Sigmoid colon (tissue), 7 donors: ENCODE measurements around the gene EIF3I. TPM values are rescaled to one million over a fixed set of nuclear protein-coding genes. Genes with fewer than 3 reads are reported as not detected.

Source experiments
- DNase-seq: peaks from one replicate; pipeline ENCODE4 v3.0.0-alpha.2; 2019
- H3K27ac ChIP-seq, 4 donors: fragments of 200-600 bp; sonication (generic); one replicate each; pipeline ENCODE4 v1.5.1; 2016 to 2019; ENCODE audit warnings: mild to moderate bottlenecking in 1 of 4
- H3K27me3 ChIP-seq, 3 donors: fragments of 200-600 bp; sonication (generic); one replicate each; pipeline ENCODE4 v1.5.1; 2019; ENCODE audit warnings: mild to moderate bottlenecking in 1 of 3
- H3K36me3 ChIP-seq, 4 donors: fragments of 200-600 bp; sonication (generic); one replicate each; pipeline ENCODE4 v1.5.1; 2016 to 2019
- H3K4me1 ChIP-seq, 4 donors: fragments of 200-600 bp; sonication (generic); one replicate each; pipeline ENCODE4 v1.5.1; 2017 to 2019
- H3K4me3 ChIP-seq, 4 donors: fragments of 200-600 bp; sonication (generic); one replicate each; pipeline ENCODE4 v1.5.1; 2017 to 2019; ENCODE audit warnings: mild to moderate bottlenecking in 2 of 4, moderate library complexity in 1 of 4
- H3K9me3 ChIP-seq, 4 donors: fragments of 200-600 bp in 3 of 4; sonication (generic) in 3 of 4; one replicate each; pipeline versions ENCODE4 v1.5.1 to v1.6.1; 2013 to 2019
- CTCF ChIP-seq, 4 experiments: fragments of 450-650 bp in 3 of 4; fragments of 200-600 bp in 1 of 4; IDR thresholded peaks; one replicate each; pipeline ENCODE4 v1.5.1; 2016 to 2019; ENCODE audit warnings: antibody characterized with exemption in 4 of 4, mild to moderate bottlenecking in 3 of 4, moderate library complexity in 2 of 4
- EP300 ChIP-seq, 4 donors: sonication (generic); formaldehyde crosslinking; IDR thresholded peaks; one replicate each; pipeline ENCODE4 v1.6.1; 2017; ENCODE audit warnings: antibody characterized with exemption in 4 of 4
- POLR2A ChIP-seq, 2 donors: fragments of 450-650 bp; IDR thresholded peaks; one replicate each; pipeline ENCODE4 v1.6.1; 2016; ENCODE audit warnings: antibody characterized with exemption in 2 of 2, mild to moderate bottlenecking in 2 of 2, moderate library complexity in 2 of 2
- POLR2AphosphoS5 ChIP-seq, 4 donors: sonication (generic); formaldehyde crosslinking; IDR thresholded peaks; one replicate each; pipeline ENCODE4 v1.6.1; 2017; ENCODE audit warnings: antibody characterized with exemption in 4 of 4
- WGBS, 2 donors: extraction: QIAGEN DNeasy Blood & Tissue Kit; methylation state at CpG; one replicate each; pipeline ENCODE4 v1.1.7; 2013; 5-methylcytosine and 5-hydroxymethylcytosine counted together
- intact Hi-C: fragments of 100-400 bp; cut with DNase I; formaldehyde crosslinking; loops from one replicate; pipeline ENCODE4 v1.15.1; 2023
- polyA plus RNA-seq, 3 donors: library from polyadenylated mRNA; stranded (reverse); fragments of 200-250 nt; gene quantifications; one replicate each; pipeline ENCODE4 v1.2.3, GENCODE V29; 2013
- total RNA-seq, 4 donors: library from RNA; depleted of rRNA; stranded (reverse); fragments of >200 nt; gene quantifications; one replicate each; pipeline ENCODE4 v1.1.0, GENCODE V29; 2016
- donor health status: healthy with polysubstance abuse.
- donor health status: Bipolar disorder and iron deficiency.
- donor health status: healthy.

The EIF3I gene
- total and polyA plus RNA-seq, 7 donors = 163 to 226 (median 173) TPM

- intact Hi-C loops = no loop called here
- Histone ChIP-seq H3K4me1 (peaks cover 0 to 73% (median 57%) of the 10 kb centered on the region in 4 donors), H3K27me3 (no peaks in the 10 kb centered on the region), H3K9me3 (no peaks in the 10 kb centered on the region), H3K36me3 (peaks cover 0 to 58% (median 26%) of the 10 kb centered on the region in 4 donors), H3K4me3 (peak overlapping the region in 2 of 4 donors; percentile 9 to 55), H3K27ac (peak overlapping the region in 2 of 4 donors; percentile 90 to 92)
- TF ChIP-seq POLR2A (IDR thresholded peaks at IDR 0.05) = no peak
- TF ChIP-seq EP300 (IDR thresholded peaks at IDR 0.05) = no peak
- TF ChIP-seq POLR2AphosphoS5 (IDR thresholded peaks at IDR 0.05) = no peak
- no peak for TF ChIP-seq CTCF (IDR thresholded peaks at IDR 0.05)
- 62 to 80% methylated on average over 6 of the region's 6 CpGs for WGBS, 2 donors
- peak; percentile 26 for DNase-seq
Measured at GRCh38 chr1:32182060-32182459, 40.1 kb upstream of the EIF3I start.

GRCh38 chr1:32184650-32185049, 37.6 kb upstream of the EIF3I start:
- peaks cover 0 to 63% (median 50%) of the 10 kb centered on the region in 4 donors for H3K4me1 ChIP-seq

GRCh38 chr1:32186077-32186476, 36.1 kb upstream of the EIF3I start:
- intact Hi-C loops = no loop called here
- Histone ChIP-seq H3K4me1 (peaks cover 0 to 54% (median 43%) of the 10 kb centered on the region in 4 donors), H3K9me3 (no peaks in the 10 kb centered on the region)

More at GRCh38 chr1:32184650-32185049, 37.6 kb upstream of the EIF3I start:
- H3K9me3 ChIP-seq = no peaks in the 10 kb centered on the region
- H3K27ac ChIP-seq = no peak overlapping the region
- DNase-seq = no peak
- H3K4me3 ChIP-seq = no peak overlapping the region
- intact Hi-C loops = no loop called here
- H3K27me3 ChIP-seq = no peaks in the 10 kb centered on the region
- peaks cover 13 to 84% (median 49%) of the 10 kb centered on the region in 4 donors for H3K36me3 ChIP-seq
- TF ChIP-seq POLR2AphosphoS5 (IDR thresholded peaks at IDR 0.05) = no peak
- no peak for TF ChIP-seq CTCF (IDR thresholded peaks at IDR 0.05)
- TF ChIP-seq POLR2A (IDR thresholded peaks at IDR 0.05) = no peak
- no peak for TF ChIP-seq EP300 (IDR thresholded peaks at IDR 0.05)

DNA sequence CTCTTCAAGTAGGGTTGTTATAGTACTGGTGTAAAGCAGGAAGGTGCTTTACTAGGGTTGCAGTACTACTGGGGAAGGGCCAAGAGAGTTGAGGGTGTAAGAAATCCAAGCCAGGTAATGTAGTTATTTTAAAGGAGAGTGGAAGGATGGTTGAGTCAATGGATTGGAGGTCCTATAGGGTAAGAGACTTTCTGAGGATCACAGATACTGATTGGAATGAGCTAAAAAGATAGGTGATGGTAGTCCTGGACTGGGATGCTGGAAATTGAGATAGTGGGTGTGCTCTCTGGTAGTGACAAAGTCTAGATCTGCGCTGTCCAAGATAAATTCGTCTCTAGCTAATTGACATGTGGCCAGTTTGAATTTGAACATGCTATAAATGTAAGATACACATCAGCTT, 35.7 kb upstream of the EIF3I start:
- H3K36me3 ChIP-seq = peaks cover 31 to 96% (median 68%) of the 10 kb centered on the region in 4 donors
- H3K4me3 ChIP-seq = no peak overlapping the region
- no peaks in the 10 kb centered on the region for H3K27me3 ChIP-seq
- no peak for TF ChIP-seq EP300 (IDR thresholded peaks at IDR 0.05)
- TF ChIP-seq CTCF (IDR thresholded peaks at IDR 0.05) = no peak
- no peak for TF ChIP-seq POLR2AphosphoS5 (IDR thresholded peaks at IDR 0.05)
- no peak for TF ChIP-seq POLR2A (IDR thresholded peaks at IDR 0.05)
- no peak for DNase-seq
- 80 to 94% methylated on average over 2 of the region's 2 CpGs for WGBS, 2 donors
- H3K9me3 ChIP-seq = no peaks in the 10 kb centered on the region
- H3K27ac ChIP-seq = no peak overlapping the region
- peaks cover 0 to 50% (median 38%) of the 10 kb centered on the region in 4 donors for H3K4me1 ChIP-seq
- intact Hi-C loops = no loop called here

More at GRCh38 chr1:32186077-32186476, 36.1 kb upstream of the EIF3I start:
- Histone ChIP-seq H3K27ac (no peak overlapping the region), H3K36me3 (peaks cover 27 to 96% (median 64%) of the 10 kb centered on the region in 4 donors), H3K4me3 (no peak overlapping the region), H3K27me3 (no peaks in the 10 kb centered on the region)
- WGBS, 2 donors = 95 to 98% methylated on average over 2 of the region's 2 CpGs
- DNase-seq = no peak
- TF ChIP-seq POLR2AphosphoS5 (IDR thresholded peaks at IDR 0.05) = no peak
- no peak for TF ChIP-seq CTCF (IDR thresholded peaks at IDR 0.05)
- no peak for TF ChIP-seq EP300 (IDR thresholded peaks at IDR 0.05)
- TF ChIP-seq POLR2A (IDR thresholded peaks at IDR 0.05) = no peak

DNA sequence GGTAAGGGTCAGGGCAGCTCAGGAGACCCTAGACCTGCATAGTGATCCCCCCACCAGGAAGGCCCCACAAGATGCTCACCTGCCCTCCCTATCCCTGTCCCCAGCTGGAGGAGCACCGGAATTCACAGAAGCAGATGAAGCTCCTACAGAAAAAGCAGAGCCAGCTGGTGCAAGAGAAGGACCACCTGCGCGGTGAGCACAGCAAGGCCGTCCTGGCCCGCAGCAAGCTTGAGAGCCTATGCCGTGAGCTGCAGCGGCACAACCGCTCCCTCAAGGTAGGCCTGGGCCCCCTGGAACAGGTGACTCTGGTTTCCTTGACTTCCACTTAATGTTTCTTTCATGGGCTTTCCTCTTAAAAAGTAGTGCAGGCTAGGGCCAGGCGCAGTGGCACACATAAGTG, 34.4 kb upstream of the EIF3I start:
- intact Hi-C loops = no loop called here
- TF ChIP-seq EP300 (IDR thresholded peaks at IDR 0.05) (no peak), POLR2AphosphoS5 (IDR thresholded peaks at IDR 0.05) (no peak), CTCF (IDR thresholded peaks at IDR 0.05) (no peak), POLR2A (IDR thresholded peaks at IDR 0.05) (no peak)
- H3K4me1 ChIP-seq = peaks cover 0 to 37% (median 25%) of the 10 kb centered on the region in 4 donors
- no peak for DNase-seq
- WGBS, 2 donors = 97 to 98% methylated on average over 9 of the region's 9 CpGs
- peaks cover 45 to 96% (median 78%) of the 10 kb centered on the region in 4 donors for H3K36me3 ChIP-seq
- no peak overlapping the region for H3K4me3 ChIP-seq
- no peak overlapping the region for H3K27ac ChIP-seq
- no peaks in the 10 kb centered on the region for H3K9me3 ChIP-seq
- no peaks in the 10 kb centered on the region for H3K27me3 ChIP-seq
